GM19468 (cell line): ENCODE measurements around the gene F7.

Source experiments
- ATAC-seq: cut with Tn5 transposase; IDR thresholded peaks from one replicate; pipeline ENCODE4 v1.9.1; 2021; ENCODE audit warnings: mild to moderate bottlenecking, moderate library complexity, moderate number of reproducible peaks; ENCODE audit not compliant: unreplicated experiment; ENCODE audit errors: extremely low read depth

F7 gene

DNA sequence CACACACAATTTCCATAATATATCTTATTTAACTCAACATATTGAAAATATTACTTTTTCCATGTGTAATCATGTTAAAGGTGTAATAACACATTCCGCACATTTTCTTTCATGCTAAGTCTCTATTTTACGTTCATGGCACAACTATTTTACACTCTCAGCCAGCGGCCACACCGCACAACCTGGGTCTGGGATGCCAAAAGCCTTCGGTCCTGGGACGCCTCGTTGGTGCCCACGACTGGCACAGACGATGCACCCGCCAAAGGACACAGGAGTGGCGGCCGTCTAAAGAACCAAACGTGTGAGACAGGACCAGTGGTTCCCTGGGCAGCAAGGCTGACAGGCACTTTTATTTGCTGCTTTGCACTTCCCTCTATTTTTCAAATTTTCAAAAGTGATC, 42.8 kb downstream of the F7 start:
- no peak for ATAC-seq

DNA sequence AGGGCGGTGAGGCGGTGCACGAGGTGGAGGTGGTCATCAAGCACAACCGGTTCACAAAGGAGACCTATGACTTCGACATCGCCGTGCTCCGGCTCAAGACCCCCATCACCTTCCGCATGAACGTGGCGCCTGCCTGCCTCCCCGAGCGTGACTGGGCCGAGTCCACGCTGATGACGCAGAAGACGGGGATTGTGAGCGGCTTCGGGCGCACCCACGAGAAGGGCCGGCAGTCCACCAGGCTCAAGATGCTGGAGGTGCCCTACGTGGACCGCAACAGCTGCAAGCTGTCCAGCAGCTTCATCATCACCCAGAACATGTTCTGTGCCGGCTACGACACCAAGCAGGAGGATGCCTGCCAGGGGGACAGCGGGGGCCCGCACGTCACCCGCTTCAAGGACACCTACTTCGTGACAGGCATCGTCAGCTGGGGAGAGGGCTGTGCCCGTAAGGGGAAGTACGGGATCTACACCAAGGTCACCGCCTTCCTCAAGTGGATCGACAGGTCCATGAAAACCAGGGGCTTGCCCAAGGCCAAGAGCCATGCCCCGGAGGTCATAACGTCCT, 43.4 kb downstream of the F7 start:
- no peak for ATAC-seq

DNA sequence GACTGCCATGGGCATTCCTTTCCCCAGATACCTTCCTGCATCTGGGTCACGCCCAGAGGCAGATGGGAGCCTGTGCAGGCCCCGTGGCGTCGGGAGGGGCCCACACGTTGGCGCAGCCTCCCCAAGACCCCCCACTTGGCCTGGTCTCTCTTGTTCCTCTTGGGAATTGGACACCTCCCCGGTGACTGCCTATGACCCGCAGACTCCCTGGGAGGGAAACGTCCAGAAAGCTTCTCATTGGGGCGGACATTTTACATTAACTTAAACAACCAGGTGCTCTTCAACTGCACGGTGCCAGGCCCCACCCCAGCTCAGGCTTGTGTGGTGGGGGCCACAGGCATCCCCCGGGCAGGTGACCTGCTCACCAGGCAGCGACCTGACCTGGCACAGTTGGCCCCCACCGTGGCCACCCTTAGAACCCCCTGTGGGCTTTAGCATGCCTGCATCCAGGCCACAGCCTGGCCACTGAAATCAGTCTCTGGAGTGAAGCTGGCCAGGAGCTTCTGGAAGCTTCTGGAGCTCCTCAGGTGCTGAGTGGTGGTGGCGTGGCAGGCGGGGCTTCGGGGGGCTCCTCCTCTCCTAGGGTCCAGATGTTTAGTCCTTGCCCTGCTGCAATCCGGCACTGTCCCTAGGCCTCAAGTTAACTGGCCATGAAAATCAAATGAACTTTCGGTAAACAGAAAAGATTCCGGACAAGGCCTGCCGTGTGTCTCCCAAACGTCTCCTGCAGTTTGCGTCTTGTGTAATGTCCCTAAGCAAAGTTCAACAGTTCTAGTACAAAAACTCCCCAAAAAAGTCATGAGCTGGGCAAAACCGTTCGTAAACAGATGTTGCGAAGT, 44.3 kb downstream of the F7 start:
- no peak for ATAC-seq

DNA sequence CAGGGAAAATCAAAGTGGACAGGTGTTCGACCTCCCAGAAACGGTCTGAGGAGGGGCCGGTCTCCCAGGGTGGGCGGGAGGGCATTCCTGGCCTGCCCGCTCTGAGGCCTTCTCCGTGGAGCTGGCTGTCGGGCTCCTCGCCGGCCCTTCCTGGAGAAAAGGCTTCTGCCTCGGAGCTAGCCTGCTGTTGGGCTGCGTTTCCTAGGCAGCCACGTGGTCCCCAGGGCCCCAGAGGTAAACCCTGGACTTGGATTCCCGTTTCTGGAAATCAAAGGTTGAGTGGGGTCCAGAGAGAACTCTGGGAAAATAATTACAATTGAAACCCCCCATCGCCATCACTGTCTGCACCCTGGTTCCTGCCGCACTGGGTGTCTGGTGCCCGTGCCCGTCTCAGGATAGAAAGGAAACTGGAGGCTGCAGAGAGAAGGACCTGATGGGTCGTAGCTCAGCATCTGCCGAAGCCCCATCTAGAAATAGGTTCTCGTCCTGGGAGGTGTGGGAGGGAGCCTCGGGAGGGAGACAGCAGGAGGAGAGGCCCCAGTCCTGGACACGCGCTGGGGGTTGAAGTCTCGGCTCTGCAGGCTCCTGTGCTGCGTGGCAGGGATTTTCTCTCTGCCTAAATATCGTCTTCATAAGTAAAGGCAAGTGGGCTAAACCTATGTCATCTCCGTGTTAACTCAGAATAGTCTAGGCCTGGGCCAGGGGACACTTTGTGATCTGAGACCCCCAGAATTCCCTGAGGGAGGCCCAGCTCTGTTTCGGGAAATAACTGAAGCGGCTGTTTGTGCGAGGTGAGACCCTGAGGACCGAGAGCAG, 45.2 kb downstream of the F7 start:
- no peak for ATAC-seq

DNA sequence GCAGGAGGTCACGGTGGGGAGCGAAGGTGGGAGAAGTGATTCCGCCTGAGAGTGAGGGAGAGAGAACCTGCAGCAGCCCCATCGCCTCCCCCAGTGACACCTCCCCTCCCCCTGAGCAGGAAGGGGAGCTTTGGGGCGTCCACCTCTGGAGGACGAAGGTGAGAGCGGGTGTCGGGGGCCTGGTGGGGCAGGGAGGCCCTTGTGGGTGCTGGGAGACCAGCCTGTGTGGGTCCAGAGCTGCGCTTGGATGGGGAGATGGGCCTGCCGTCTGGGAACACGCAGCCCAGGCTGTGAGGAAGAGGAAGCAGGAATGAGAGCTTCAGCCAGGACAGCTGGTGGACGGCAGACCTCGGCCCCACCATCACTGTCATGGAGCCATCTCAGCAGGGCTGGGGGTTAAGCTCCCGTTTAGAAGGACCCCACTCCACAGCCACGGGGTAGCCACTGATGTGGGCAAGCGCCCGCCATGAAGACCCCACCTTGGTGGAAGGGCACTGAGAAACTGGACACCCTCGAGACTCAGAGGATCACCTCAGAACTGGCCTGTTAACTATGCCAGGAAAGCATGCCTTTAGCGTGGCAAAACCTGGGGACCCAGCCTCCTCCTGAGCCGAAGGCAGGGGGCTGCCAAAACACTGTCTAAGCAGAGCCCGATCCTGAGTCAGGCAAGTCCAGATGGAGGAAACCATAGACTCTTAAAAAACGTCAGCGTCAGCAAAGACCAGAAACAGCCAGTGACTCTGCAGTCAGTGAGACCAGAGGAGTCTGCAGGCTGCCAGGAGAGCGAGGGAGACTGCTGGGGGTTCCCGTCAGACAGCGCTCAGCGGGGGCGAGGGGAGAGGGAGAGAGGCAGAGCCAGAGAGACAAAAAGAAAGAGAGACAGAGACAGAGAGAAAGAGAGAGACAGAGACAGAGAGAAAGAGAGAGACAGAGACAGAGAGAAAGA, 46.4 kb downstream of the F7 start:
- no peak for ATAC-seq

DNA sequence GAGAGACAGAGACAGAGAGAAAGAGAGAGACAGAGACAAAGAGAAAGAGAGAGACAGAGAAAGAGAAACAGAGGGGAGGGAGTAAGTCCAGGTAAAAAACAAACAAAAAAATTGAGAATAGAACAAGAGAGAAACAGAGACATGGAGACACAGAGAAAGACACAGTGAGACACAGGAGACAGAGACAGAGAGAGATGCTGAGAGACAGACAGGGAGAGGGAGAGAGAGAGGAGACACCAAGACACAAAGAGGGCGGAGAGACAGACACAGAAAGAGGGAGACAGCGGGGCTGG, 47.0 kb downstream of the F7 start:
- no peak for ATAC-seq

DNA sequence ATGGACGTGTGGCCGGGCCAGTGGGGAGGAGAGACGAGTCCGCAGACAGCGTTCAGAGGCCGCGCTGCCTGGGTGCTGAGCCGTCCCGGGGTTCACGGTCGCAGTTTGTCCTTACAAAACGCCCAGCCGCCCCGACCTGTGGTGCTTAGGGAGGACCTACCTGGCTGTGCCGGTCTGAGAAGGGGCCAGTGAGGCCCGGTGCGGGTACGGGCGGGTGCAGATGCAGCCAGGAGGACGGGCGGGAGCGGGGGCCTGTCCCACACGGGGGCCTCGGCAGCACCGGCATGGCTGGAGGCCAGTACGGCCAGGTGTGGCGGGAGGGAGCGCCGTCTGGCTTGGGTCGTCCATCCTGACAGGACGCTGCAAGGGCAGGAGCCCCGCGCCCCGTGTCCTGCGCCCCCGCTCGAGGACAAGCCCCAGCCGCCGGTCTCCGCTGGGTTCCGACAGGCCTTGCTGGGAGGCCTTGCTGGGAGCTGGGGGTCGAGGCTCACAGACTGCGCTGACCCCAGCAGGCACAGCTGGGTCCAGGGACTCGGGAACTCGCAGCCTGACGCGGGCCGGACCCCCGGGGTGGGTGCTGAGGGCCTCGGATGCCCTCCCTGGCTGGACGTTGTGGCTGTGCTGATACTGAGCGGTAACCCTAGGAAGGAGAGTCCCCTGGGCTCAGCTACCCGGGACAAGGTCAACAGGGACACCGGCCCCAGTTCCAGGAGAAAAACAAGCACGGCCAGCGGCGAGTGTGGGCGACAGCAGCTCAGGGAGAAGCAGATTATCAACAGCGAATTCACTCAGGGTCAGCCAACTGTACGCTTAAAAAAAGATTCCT, 47.6 kb downstream of the F7 start:
- no peak for ATAC-seq

DNA sequence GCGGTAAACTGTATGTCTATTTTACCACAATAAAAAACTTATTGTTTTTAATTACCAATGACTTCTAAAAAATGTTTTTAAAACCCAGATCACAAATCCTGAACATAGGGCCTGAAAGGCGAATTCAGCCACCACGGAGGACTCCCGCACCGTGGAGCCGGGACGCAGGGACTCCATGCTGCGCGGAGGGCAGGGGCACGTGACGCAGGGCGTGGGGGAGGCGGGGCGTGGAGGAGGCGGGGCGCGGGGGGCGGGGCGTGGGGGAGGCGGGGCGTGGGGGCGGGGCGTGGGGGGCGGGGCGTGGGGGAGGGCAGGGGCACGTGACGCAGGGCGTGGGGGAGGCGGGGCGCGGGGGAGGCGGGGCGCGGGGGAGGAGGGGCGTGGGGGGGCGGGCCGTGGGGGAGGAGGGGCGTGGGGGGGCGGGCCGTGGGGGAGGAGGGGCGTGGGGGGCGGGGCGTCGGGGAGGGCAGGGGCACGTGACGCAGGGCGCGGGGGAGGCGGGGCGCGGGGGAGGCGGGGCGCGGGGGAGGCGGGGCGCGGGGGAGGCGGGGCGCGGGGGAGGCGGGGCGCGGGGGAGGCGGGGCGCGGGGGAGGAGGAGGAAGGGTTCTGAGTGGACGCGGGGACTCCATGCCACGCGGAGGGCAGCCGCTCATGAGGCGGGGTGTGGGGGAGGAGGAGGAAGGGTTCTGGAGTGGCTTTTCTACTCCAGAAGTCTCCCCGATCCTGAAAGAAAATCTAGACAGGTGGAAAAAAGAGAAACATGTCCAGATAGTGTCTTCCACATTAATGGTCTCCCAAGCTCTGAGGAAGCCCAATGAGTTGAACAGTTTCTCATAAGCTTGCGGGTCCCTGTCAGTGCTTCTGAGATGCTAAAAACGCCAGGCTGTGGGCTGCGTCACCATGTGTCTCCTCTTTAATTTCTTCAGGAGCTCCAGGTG, 48.5 kb downstream of the F7 start:
- no peak for ATAC-seq

DNA sequence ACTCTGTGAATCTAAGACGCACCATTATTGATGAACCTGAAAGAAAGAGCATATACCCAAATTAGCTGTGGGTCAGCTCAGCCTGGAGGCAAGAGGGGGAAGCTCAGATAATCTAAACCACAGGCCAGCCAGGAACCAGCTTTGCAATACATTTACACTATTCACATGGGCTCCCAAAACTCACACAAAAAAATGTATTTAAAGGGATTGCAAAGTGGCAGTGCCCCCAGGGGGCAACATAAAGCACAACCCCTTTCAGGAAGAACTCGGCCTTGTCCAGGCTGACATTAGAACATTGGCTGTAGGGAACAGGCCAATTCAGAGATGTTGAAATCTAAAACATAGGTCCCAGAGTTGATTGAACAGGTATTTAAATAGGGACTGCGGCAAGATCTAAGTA, 49.6 kb downstream of the F7 start:
- no peak for ATAC-seq

DNA sequence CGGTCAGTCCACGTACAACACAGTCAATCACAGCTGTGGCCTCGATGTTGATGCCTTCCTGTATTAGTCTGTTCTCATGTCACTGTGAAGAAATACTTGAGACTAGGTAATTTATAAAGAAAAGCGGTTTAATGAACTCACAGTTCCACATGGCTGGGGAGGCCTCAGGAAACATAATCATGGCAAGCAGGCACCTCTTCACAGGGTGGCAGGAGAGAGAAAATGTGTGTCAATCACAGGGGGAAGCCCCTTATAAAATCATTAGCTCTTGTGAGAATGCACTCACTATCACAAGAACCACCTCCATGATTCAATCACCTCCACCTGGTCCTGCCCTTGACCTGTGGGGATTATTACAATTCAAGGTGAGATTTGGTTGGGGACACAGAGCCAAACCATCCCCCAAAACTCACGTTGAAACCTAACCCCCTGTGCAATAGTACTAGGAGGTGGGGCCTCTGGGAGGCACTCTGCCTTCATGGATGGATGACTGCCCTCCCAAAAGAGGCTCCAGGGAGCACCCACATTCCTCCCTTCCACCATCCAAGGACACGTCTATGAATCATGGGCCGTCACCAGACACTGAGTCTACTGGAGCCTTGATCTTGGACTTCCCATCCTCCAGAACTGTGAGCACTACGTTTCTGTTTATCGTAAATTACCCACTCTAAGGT, 50.5 kb downstream of the F7 start:
- no peak for ATAC-seq

DNA sequence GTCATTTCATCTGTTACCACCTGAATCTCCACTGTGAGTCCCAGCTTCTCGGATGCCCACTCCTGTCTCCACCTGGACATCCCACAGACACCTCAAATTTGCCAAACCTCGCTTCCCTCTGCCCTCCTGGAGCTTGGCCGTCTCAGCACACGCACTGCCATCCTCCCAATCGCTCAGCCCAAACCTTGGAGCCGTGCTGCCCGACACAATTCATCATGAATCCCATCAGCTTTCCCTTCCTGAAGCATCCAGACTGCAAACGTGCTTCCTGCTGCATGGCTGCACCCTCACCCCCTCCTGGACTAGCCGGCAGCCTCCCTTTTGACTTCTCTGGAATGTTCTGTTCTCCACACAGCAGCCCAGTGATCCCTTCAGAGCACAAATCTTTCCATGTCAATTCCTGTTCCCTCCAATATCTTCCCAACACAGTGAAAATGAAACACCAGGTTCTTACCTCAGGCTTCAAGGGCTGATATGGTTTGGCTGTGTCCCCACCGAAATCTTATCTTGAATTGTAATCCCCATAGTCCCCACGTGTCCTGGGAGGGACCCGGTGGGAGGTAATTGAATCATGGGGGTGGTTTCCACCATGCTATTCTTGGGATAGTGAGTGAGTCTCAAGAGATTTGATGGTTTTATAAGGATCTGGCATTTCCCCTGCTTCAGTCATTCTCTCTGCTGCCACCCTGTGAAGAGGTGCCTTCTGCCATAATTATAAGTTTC, 51.8 kb downstream of the F7 start:
- no peak for ATAC-seq

DNA sequence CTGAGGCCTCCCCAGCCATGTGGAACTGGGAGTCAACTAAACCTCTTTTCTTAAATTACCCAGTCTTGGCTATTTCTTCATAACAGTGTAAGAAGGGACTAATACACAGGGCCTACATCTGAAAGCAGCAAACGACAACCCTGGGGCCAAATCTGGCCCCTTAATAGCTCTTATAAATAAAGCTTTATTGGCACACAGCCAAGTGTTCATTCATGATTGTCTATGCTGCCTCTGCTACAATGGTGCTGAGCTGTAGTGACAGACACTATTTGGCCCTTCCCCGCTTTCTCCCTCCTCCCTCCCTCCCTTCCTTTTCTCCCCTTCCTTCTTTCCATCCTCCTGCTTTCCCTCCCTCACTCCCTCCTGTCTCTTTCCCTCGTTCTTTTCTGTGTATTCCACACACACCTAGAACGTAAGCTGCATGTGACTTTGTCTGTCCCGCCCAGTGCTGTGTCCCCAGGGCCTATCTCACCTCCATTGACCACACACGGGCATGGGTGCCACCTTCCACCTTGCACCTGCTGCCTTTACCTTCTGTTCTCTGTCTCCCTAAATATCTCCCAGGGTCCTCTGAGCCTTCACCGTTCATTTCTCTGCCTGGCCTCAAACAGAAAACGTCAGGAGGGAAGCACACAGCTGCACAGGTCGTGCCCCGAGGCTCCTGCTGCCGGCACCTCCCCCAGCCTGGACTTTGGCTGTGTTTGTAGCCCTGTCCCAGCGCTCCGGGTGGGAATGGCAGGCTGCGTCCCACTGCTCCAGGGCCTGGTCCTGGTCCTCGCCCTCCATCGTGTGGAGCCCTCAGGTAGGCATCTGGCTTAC, 52.5 kb downstream of the F7 start, which contains the start of gene PROZ:
PROZ (plus strand) TSS at position 720 of the 819 bp plus-strand sequence; CDS start at position 733, 13 bp downstream.
- no peak for ATAC-seq

DNA sequence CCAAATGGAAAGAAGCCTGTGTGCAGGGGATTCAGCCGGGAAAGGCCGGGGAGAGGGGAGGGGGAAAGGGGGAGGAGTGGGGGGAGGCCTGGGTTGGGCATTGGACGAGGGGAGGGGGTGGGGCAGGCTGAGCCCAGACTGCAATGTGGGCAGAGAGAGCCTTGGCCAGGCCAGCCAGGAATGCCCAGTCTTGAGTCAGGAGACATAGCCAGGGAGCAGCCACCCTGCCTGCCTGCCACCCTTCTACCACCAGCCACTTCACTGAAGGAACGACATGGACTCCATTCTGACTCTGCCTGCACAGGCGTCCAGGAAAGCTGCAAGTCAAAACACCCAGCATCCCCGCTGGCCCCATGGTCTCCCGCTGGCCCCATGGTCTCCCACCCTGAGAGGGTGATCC, 53.4 kb downstream of the F7 start:
- no peak for ATAC-seq

DNA sequence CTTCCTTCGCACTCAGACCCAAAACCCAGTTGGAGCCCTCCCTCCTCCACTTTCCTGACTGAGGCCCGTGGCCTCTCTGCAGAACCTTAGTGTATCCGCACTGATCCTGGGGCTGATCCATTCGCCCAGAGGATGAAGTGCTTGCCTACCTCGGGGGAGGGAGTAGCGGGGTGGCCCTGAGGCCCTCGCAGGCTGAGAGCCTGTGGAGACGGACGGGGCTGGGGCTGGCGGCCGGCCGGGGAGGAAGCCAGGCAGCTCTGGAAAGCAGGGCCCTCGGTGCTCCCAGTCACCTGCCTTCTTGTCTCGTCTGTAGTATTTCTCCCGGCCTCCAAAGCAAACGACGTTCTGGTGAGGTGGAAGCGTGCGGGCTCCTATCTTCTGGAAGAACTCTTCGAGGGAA, 54.1 kb downstream of the F7 start:
- no peak for ATAC-seq

DNA sequence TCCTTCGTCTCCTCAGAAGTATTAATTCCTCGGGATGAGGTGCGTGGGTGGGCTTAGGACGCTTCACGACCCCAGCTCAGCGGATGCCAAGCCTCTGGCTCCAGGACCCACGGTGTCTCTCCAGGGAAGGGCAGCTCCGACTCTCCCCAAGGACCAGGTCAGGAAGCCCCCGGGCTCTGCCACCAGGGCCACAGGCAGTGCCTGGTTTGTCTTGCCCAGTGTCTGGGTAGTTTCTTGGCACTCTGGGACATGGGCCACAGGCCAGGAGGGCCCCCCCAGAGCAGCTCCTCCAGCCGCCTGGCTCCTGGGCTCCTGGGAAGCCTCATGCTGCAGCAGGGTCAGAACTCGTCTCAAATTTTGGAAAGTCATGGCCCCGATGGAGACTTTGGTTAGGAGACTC, 55.4 kb downstream of the F7 start:
- no peak for ATAC-seq

DNA sequence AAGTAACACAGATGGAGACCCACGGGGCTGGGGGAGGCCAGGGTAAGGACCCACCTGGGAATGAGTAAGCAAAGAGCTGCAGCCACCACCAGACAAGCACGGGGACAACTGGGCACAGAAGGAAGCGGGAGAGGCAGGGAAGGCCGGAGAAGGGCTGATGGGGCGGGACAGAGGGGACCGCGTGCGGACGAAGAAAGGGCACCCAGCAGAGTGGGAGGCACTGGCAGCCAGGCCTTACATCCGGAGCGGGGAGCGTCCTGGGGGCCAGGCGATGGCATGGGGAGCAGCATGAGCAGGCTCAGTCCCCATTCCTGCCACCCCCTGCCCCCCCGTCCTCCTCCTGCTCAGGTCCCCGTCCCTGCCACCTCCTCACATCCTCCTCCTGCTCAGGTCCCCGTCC, 55.8 kb downstream of the F7 start:
- ATAC-seq = no peak
